Amniotic stem cell (primary cell): ENCODE results near the gene CASR.

Source experiments
- DNase-seq: peaks from one replicate; lab custom pipeline; 2025; lab: John Stamatoyannopoulos, UW

CASR gene

GRCh38 chr3:122215592-122216298, 32.3 kb downstream of the CASR start:
- no peak for DNase-seq

DNA sequence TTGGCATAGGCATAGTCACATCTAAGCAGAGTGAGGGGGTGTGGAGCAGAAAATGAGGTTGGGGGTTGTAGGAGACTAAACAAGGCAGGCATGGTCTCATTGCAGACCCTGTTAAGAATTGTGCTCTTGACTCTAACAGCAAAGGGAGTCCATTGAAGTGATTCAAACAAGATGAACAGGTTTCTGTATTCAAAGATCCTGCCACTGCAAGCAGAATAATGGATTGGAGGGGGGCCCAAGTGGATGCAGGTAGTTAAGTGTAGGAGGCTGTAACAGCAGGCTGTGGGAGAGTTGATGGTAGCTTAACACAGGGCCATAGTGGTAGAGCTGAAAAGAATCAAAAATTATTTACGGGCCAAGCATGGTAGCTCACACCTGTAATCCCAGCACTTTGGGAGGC, 34.4 kb downstream of the CASR start:
- no peak for DNase-seq

DNA sequence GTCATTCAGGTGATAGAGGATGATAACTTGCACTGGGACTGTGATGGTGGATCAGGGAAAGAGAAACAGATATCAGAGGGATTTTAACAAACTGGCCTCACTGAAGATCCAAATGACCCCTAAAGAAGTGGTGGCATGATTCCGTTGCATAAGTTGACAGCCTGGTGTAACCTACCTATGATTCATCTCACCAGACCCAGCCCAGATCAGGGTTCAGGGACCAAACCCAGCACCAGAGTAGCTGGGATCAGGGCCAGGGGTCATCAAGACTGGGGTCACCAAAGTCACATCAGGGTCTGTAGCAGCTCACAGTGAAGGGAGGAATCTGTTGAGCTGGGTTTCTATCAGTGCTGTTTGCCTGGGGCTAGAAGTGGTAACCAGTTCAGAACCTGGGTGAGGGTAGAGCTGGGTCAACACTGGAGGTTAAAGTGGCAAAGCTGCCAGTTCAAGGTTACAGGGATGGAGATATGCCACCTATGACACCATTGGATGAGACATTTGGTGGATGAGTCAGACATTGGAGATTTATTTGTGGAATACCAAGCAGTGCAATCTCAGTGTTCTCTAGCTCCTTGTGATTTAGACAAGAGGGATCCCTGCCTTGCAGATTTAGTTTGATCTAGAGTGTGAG, 35.9 kb downstream of the CASR start:
- no peak for DNase-seq

- no peak for DNase-seq
These were observed 43.7 kb downstream of the CASR start for GRCh38 chr3:122227036-122227781.

GRCh38 chr3:122230174-122230573, 46.7 kb downstream of the CASR start:
- no peak for DNase-seq

DNA sequence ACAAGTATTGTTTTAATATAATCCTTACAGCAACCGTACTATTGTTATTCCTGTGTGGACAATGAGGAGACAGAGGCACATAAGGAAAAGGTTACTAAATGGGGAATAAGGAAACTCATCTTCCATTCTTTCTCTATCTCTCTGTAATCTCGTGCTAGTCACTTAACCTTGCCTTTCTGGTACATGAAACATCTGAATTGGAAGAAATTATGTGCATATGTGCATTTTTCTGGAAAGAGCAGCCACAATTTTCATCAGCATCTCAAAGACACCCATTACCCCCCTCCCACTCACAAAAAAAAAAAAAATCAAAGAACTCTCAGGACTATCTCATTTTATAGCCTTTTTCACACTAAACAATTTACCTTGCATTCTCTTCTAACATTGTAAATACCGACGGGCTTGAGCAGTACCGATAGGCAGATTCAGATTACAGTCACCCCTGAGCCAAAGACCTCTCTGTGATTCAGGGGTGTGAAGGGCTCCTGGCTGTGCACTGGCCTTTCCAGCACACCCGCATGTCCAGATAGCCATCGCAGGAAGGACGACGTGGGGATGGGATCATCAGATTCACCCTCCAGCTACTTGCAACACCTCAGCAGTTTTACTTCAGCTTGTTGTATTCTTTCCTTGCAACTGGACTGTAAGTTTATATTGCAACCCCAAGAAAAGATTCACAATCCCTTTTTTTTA, 48.1 kb downstream of the CASR start:
- DNase-seq, result no peak

GRCh38 chr3:122232485-122232884, 49.0 kb downstream of the CASR start:
- no peak for DNase-seq

DNA sequence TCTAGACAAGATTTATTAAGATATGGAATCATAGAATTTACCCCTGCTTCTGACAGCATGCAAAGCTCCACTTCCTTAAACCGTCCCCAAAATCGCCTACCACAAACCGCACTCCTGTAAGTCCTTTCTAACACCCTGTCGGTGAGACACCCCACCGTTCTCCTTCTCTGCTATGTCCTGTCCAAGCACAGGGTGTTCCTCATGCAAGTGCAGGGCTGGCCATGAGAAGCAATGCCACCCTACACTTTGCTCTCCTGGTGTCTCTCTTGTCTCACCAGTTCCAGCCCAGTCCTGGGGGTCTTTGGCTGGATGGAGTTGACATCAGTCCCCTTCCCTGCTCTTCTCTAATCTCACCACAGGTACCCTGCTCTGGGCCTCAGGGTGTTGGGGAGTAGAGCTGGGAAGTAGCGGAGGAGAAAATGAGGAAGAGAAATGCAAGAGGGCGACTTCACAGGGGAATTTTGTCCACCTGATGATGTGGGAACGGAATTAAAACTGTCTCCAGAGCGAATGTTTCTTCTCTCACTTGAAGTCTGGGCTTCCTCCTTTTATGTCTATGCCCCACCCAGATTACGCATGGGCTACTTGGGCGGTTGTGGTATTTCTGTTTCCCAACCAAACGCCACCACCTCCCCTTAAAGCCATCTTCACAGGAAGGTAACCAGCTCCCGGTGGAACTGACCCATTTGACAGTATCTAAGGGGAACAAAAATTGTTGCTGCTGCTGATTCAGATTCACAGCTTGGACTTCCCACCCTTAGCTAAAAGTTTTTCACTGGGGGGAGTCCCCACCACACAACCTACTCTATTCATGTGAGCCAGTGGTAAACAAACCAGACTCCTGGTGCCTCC, 49.9 kb downstream of the CASR start:
- no peak for DNase-seq

GRCh38 chr3:122234117-122234516, 50.6 kb downstream of the CASR start:
- DNase-seq, result no peak

- DNase-seq, result no peak
These were observed 51.7 kb downstream of the CASR start for GRCh38 chr3:122235147-122235546.

- DNase-seq, result no peak
These were observed 55.6 kb downstream of the CASR start for GRCh38 chr3:122239112-122239511.

DNA sequence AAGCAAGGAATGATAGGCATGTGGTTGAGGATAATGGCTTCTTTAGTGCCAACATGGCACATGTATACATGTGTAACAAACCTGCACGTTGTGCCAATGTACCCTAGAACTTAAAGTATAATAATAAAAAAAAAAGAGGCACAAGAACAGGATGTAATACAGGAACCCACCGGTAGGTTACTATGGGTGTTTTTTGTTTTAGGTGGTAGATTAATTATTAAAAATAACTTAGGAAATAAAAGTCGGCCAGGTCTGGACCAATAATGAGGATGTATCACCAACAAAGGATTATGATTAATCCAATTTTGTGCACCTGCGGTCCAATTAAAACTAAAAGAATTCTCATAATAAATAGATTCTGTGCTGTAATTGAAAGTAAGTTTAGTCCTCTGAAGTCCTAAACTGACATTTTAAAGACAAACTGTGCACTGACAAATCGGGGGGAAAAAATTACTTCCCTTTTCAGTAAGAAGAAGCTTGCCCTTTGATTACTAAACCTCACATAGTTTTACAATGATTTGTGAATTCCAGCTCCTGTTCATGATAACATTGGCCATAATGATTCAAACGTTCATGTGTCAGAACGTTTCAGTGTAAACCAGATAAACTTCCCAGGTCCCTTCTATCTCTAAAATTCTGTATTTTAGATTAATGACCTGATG, 62.2 kb downstream of the CASR start:
- no peak for DNase-seq

DNA sequence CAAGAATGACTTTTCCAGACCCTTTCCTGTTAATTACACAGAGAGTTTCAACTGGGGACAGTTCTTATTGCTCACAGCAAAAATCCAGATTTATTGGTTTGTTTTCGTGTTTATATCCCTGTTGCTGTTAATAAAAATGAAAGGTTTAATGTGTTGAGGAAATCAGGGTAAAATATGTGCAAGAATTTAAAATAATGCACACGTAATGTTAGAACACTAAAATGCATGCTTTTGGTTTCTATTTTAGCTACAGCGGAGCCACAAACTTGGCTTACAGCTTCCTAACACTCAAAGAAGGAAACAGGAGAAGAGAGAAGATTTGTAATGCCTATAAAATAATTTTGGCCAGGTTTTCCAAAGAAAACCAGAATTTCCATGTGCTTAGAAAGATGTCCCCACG, 62.7 kb downstream of the CASR start:
- no peak for DNase-seq

- no peak for DNase-seq
These were observed 63.8 kb downstream of the CASR start for GRCh38 chr3:122247087-122247824.

GRCh38 chr3:122247825-122248185, 64.3 kb downstream of the CASR start:
- DNase-seq, result no peak

DNA sequence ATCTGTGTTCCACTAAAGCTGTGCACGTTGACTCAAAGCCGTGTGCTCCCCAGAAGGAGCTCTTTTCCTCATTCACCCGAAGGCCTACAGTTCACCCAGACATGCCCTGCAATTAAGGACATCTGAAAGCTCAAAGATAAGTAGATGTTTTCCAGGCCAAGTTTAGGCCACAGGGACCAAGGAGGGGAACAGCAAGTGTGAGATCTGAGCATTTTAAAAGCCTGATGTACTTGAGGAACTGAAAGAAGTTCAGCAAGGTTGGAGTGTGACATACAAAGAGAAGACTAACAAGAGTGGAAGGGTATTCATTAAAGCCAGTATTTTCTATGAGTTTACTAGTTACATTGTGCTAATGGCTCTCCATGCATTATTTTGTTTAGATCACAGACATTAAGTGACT, 68.0 kb downstream of the CASR start:
- no peak for DNase-seq

- no peak for DNase-seq
These were observed 70.1 kb downstream of the CASR start for GRCh38 chr3:122253581-122253980.

DNA sequence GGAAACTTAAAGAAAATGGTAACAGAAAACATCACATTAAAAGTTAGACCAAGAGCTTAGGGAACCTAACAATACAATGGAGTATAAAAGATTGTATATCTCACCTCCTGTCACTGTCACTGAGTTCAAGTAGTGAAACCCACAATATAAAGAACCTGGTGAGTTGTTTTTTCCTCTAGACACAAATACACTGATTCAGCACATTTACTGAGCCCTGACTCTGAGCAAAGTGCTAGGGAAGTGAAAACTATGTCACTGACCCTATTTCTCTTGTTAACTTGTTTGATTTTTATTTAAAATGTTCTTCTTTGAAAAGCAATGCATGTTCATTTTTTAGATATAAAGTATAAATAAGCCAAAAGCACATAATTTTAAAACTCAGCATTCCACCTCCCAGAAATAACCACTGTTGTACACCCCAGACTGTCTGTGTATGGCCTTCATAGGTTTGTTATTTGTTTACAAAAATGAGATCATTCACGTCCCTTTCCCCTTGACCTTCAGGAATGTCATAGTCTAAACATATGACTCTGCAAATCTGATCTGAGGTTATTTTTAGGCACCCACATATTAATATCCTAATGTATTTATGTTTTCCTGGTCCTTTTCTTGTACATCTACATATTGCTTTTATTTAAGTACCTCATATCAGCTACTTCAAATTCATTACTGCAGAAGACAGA, 72.4 kb downstream of the CASR start:
- no peak for DNase-seq

DNA sequence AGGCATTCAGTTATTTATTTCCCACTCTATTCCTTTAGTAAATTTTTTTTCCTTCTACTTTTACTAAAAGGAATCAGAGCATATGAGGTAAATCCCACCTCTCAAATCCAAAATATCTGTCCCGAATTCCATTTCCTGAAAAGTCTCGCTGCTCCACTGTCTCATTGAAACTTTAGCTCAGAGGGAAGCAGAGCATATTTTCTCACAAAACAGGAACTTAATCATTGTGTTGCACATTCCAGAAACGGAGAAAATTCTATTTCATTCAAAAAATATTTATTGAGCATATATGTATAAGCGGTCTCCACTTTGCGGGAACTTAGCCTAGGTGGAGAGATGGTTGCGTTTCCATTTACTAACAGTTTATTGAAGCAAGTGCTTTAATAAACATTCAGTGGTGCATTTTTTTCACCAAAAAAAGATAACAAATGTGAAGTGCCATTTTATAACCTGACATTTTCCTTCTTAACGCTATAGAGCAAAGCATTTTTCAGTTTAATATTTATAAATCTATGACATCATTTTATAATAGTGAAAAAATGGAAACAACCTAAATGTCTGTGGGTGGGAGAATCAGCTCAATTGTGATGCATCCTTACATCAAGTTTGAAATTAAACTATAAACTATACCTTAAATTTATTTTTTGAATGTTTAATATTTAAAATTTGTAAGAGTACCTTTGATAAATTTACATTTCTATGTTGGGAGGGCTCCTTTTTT, 74.3 kb downstream of the CASR start:
- DNase-seq, result no peak
